NOMO-1 (cell line): ENCODE measurements around the gene EIF4G3.

ENCODE experiments used
- DNase-seq, 2 experiments: peaks; one replicate each; lab custom pipeline; 2025; ENCODE audit not compliant: unreplicated experiment in 2 of 2; lab: John Stamatoyannopoulos, UW

EIF4G3 gene

DNA sequence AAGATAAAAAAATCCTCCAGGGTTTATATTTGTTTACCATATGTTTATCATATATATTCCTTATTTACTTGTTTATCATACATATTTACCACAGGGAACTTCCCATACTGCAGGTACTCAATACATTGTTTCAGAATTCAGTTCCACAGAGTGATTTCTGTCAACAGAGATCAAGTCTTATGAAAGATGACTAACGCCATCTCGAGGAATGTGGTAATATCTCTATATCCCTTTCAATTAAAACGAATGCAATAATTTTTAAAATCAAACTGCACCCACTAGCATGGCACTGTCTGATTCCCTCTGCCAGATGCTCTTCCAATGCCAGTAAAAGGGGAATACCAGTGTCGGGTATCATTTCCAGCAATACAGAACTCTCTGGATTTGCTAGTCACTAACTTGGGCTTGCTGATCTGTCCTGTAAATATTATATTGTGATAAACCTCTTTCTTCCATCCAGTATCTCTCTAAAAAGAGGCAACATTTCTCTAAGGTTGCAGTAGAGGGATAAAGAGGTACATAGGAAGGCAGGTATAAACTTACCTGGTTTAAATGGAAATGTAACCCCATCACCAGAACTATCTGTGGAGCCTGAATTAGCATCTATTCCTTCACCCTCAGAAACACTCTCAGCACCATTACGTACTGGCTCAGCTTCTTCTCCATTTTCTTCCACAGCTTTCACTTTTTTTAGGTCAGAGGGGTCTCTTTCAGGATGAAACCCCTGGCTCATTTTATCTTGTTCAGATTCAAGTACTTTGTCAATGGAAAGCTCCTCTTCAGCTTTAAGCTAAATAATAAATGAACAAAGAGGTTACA lies 277.3 kb downstream of the EIF4G3 start:
- no peak for DNase-seq

DNA sequence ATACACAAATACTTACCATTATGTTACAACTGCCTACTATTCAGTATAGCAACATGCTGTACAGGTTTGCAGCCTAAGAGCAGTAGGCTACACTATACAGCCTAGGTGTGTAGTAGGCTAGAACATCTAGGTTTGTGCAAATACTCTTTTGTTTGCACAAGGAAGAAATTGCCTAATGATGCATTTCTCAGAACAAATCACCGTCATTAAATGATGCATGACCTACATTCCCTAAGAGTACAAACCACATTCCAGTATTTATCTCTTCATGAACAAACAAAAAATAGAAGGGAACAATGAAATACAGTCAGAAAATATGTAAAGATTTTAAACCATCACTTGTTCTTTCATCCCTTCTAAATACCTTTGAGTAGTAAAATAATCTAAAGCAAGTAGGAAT lies 279.9 kb downstream of the EIF4G3 start:
- no peak for DNase-seq

DNA sequence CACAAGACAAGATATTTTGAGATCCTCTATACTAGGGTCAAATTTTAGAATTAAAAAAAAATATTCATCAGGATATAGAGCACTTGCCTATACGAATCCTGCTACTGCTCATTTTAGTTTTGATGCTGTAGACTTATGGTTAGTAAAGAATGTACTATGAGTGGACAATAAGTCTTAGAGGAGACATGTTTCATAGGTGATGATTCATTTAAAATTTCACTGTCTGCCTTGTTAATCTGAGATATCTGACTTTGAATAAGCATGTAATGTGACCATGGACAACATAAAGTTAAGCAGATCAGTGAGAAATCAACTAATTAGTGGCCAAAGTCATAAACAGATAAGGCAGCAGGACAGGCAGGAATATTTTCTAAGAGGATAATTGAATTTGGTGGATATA lies 282.8 kb downstream of the EIF4G3 start:
- no peak for DNase-seq

DNA sequence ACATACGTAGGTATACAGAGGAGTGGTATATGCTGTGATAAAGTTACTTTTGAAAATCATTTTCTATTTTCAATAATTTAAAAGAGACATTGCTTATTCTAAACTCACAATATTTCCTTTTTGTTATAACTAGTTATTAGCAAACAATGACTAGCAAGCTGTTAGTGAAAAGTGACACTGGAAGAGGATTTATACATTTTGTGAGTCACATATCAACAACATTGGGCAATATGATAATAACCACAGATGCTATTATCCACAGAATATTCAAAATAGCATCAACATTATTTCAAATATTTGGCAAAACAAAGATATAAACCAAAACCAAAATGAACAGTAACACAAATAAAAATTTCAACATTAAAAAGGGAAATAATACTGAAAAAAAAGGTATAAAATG lies 285.6 kb downstream of the EIF4G3 start:
- no peak for DNase-seq

DNA sequence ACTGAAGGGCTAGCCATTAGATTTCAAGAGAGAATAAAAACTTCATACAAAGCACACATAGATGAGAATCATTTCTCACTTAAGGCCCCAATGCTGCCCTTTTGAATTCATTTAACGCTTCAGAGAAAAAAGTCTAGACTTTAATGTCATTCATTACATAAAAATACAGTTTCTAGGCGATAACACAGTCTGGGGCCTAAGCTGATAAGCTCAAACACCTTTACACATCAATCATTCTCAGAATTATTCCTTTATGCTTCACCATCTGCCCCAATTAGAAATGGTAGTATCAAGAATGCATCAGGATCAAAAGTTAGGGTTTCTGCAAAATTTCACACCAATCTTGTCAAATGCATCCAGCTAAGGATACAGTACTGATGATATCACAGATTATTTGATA lies 289.5 kb downstream of the EIF4G3 start:
- no peak for DNase-seq

DNA sequence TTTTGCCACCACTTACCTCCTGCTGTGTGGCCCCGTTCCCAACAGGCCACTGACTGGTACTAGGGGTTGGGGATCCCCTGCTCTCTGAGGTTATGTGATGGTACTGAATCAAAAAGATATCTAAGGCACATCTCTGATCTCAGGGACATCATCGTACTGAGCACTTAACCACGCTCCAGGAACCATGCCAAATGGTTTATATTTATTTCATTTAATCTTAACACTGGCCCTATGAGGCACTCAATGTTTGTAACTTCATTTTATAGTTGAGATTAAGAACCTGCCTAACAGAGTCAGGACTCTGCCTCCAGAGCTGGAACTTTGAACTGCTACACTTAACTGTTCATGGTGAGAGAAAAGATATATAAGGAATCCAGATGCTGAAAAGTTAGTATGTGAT lies 291.6 kb downstream of the EIF4G3 start:
- no peak for DNase-seq

DNA sequence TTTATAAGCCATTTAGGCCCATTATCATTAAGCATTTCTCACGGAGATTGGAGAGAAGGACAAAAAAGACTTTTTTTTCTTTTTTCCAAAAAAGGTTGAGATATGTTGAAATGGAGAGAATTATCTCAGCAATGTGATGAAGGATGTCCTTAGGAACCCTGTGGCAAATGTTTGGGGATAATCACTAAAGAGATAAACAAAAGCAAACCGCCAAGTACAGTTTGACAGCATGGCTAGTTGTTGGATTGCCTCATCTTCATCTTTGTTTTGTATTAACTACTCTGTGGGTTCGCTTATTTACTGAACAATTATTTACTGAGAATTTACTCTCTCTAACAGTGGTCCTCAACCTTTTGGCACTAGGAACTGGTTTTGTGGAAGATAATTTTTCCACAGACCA lies 292.2 kb downstream of the EIF4G3 start:
- DNase-seq, result no peak

DNA sequence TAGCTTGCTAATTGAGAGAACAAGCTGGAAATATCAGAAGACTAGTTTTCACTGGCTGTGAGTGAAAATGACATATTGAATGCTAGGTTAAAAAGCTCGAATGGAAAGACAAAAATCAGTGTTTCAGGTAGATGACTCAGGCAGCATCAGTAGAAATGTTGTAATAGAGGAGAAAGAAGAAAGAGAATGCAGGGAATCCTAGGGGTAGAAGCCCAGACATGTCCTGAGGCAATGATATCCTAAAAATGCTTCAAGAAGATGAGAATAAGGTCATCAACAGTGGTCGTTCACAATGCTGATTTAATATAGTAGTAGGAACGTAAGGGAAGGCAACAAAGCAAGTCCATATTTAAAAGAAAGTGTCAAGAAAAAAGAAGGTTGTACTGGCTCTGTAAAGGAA lies 292.9 kb downstream of the EIF4G3 start:
- DNase-seq, result no peak

DNA sequence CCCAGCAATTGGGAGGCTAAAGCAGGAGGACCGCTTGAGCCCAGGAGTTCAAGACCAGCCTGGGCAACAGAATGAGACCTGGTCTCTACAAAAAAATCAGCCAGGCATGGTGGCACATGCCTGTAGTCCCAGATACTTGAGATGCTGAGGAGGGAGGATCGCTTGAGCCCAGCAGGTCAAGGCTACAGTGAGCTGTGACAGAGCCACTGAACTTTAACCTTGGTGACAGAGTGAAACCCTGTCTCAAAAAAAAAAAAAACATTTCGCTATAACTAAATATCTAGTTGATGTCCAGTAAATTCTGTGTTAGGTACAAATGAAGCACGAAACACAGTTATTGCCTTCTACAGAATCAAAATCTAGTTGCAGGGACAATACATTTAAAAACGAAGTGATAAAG lies 293.9 kb downstream of the EIF4G3 start:
- no peak for DNase-seq

DNA sequence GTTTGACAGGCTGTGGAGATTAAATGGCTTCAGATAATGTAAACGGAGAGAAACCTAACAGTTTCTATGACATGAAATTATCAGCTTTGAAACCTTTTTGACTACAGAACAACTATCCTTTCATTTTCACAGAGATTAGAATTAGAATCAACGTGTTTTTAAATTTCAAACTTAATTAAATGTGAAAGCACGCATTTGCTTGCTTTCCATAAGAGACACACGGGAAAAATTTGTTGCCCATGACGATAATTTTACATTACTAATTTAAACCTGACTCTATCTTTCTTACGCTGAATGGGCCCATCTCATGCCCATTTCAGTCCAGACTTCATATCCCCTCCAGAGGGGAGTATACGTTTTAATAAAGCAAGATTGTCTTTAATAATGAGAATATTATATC lies 297.9 kb downstream of the EIF4G3 start:
- DNase-seq, result no peak

DNA sequence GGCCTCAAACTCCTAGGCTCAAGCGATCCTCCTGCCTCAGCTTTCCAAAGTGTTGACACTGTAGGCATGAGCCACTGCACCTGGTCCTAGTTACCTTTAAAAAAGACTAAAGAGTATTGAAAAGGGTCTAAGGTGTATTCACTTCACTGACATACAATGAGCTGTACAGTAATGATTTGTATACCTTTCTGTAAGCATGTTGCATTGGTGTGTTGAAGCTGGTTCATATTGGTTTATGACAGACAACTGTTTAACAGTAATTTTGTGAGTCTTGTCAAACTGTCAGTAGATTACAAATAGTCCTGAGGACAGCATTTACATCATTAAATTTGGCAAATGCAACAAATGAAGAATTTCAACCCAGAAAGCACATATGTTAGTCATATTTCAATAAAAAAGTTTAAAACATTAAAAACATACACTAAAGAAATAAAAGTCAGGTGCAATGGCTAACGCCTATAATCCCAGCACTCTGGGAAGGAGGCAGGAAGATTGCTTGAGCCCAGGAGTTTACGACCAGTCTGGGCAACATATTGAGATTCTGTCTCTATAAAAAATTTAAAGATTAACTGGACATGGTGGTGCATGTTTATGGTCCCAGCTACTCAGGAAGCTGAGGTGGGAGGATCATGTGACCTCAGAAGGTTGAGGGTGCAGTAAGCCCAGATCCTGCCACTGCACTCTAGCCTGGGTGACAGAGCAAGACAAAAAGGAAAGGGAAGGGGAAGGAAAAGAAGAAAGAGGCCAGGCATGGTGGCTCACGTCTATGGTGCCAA lies 301.3 kb downstream of the EIF4G3 start:
- no peak for DNase-seq

DNA sequence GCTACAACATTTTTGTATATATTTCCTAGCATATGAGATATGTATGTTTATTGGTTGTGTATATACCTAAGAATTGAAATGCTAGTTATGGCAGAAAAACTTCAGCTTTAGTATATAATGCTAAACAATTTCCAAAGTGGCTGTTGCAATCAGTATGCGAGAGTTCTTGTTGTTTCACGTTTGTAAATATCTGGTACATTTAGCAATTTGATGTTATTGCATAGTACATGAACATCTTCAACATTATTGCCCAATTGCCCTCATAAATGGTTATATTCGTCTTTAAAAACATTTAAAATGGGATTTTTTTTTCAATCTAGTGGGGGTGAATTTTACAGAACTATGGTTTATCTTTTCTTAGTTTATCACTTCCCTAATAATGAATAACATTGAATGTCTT lies 303.4 kb downstream of the EIF4G3 start:
- peak; percentile 8 to 83 for DNase-seq

DNA sequence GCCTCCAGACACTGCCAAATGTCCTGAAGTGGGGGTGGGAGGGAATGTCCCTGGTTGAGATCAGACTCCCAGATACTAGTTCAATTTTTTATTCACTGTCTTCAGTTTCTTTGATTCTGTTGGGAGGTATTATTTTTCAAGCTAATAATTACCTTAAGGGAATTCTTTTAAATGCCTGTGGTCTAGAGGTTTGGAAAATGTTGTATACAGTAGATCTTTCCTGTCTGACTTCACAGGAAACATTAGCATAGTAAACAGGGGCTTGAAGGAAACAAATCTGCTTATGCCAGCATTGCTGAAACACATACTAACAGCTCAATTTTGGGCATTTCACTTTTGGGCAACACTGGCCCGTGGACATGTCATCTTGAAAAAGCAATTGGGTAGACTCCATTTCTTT lies 305.3 kb downstream of the EIF4G3 start:
- DNase-seq, result no peak

DNA sequence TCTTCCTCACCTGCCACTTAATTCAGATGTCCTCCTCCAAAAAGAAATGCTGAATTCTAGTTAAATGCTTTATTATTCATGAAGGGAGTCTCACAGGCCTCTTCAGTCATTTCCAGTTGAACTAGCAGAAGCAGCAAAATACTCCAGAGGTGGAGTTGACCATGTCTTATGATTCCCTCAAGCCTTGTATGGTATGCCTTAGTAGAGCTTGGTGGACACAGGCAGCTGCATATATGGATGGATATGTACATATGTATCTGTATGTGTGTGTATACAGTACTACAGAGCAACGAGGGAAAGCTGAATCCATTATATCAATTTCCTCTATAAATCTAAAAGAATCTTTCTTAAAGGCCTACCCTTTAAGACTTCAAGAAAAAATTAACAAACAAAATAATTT lies 306.0 kb downstream of the EIF4G3 start:
- DNase-seq, result no peak

DNA sequence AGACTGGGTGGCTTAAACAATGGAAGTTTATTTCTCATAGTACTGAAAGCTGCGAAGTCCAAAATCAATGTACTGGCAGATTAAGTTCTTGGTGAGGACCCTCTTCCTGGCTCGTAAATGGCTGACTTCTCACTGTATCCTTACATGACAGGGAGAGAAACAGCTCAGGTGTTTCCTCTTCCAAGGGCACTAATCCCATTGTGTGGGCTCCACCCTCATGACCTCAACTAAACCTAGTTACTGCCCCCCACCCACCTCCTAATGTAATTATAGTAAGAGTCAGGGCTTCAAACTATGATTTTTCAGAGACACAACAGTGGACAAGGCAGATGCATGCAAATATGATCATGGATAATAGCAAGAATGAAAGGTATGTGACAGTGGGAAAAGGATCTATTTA lies 308.4 kb downstream of the EIF4G3 start:
- no peak for DNase-seq

DNA sequence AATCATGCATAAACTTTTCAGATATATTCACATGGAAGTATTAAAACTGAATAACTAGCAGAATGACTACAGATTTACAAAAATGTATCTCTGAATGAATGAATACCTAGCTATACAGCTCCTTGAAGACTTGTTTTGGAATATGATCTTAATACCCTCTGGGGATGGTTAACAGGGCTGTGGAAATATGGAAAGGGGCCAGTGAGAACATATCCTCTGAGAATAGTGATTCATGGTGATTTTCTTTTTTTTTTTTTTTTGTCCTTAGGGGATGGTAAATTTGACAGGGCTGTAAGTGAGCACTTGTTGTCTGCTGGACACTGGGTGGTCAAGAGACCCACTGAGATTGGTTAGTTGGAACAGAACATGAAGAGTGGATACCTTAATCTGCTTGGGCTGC lies 308.9 kb downstream of the EIF4G3 start:
- no peak for DNase-seq

DNA sequence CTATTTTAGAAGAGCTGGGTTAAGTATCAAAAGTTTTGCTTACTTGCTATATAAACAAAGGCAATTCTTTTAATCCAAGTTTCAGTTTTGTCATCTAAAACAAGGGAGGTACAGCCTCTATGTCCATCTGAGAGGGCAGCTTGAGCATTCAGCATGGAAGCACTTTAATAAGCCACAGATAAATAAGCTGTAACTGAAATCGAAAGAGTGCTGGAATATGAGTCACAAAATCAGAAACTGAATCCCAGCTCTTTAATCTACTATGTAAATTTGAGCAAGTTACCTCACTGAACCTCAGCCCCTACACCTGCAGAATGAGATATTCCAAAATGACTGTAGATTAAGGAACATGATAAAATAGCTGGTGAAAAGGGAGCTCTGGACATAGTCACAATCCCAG lies 309.6 kb downstream of the EIF4G3 start:
- no peak for DNase-seq

DNA sequence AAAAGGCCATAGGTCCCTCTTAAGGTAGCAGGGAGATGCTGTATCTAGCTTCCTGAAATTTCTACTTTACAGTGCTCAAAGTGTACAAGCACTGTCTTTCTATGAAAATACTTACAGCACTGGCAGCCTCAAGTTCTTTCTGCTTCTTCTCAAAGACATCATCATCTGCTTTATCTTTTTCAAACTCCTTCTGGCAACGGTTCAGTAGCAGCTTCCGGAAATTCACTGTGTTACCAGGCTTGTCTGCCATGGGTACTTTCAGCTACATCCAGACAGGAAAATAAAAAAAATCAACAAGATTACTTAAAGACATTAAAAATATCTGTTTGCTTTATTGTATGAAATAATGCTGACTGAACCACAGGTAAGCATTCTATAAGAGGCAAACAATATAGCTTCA lies 311.7 kb downstream of the EIF4G3 start:
- no peak for DNase-seq

DNA sequence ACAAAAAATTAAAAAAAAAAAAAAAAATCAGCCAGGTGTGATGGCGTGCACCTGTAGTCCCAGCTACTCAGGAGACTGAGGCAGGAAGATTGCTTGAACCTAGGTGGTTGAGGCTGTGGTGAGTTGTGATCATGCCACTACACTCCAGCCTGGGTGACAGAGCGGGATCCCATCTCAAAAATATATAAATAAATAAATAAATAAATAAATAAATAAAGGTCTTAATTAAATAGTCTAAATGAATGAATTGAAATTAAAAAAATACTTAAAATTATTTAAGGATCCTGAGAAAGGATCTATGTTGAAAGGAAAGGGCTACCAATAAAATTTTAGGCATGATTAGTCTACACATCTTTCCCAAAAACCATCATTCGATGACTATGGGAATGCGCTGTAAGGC lies 322.2 kb downstream of the EIF4G3 start:
- no peak for DNase-seq

DNA sequence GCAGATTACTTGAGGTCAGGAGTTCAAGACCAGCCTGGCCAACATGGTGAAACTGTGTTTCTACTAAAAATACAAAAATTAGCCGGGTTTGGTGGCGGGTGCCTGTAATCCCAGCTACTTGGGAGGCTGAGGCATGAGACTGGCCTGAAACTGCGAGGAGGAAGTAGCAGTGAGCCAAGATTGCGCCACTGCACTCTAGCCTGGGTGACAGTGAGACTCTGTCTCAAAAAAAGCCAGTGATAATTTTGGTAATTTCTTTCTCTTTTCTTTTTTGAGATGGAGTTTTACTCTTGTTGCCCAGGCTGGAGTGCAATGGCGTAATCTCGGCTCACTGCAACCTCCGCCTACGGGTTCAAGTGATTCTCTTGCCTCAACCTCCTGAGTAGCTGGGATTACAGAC lies 324.9 kb downstream of the EIF4G3 start:
- peak; percentile 40 to 79 for DNase-seq

DNA sequence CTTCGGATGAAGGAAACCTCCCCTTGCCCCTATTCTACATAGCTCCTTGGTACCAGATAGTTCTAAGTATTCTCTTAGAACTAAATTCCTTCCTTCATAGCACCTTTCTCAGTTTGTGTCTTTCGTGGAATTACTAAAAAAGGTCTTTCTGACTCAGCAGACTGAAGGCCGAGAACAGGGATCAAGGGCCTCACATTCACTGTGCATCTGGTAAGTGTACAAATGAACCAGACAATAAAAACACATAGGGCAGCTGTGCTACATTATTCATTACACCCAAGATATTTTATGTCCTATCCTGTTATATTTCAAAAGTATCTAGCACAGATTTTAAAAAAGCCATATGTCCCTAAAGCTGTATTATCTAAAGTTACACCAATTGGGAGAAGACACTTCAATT lies 326.7 kb downstream of the EIF4G3 start:
- no peak for DNase-seq

DNA sequence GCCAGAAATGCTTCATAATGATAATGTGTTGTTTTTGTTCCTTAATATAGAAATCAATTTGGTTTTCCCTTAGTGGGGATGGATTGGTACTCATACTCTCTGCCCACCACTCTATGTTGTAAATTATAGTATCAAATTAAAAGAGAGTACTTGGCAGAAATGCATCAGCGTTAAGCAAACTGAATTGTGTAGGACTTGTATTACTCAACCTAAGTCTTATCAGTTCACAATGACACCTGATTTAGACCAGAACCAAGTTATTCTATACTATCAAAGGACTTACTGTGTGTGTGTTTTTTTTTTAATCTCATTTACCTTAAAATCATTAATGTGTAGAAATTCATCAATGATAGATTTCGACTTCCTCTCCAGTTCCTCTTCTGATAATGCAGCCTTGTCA lies 327.6 kb downstream of the EIF4G3 start:
- no peak for DNase-seq
